Measurements from ENCODE around the gene POLG2.

GRCh38 chr17:64471440-64471839, 25.4 kb downstream of the POLG2 start:
- TF ChIP-seq, protein P1, sequence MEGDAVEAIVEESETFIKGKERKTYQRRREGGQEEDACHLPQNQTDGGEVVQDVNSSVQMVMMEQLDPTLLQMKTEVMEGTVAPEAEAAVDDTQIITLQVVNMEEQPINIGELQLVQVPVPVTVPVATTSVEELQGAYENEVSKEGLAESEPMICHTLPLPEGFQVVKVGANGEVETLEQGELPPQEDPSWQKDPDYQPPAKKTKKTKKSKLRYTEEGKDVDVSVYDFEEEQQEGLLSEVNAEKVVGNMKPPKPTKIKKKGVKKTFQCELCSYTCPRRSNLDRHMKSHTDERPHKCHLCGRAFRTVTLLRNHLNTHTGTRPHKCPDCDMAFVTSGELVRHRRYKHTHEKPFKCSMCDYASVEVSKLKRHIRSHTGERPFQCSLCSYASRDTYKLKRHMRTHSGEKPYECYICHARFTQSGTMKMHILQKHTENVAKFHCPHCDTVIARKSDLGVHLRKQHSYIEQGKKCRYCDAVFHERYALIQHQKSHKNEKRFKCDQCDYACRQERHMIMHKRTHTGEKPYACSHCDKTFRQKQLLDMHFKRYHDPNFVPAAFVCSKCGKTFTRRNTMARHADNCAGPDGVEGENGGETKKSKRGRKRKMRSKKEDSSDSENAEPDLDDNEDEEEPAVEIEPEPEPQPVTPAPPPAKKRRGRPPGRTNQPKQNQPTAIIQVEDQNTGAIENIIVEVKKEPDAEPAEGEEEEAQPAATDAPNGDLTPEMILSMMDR (IDR thresholded peaks at IDR 0.05): no peak
- no peak for TF ChIP-seq POLR2A (IDR thresholded peaks at IDR 0.05)
